Activated CD4-positive, alpha-beta T cell treated with anti-CD3 and anti-CD28 coated beads for 48 hours (primary cell): ENCODE results near the gene LETM1.
A peak's percentile ranks its signal among the peaks of the same experiment; 100 is the strongest.

Experiments used
- DNase-seq: peaks from one replicate; pipeline ENCODE4 v3.0.0-alpha.2; 2020

Gene LETM1

GRCh38 chr4:1856071-1856942 lies at the start of gene LETM1:
Gene LETM1 (minus strand): TSS chr4:1856156. CDS start chr4:1855950, 206 bp downstream.
- peak; percentile 96 for DNase-seq

- no peak for DNase-seq
Measured at GRCh38 chr4:1904042-1904441, 48.1 kb upstream of the LETM1 start.

- DNase-seq = peak; percentile 23
Measured at GRCh38 chr4:1903035-1903434, 47.1 kb upstream of the LETM1 start.

GRCh38 chr4:1902243-1902642 lies 46.3 kb upstream of the LETM1 start:
- DNase-seq = no peak

GRCh38 chr4:1901127-1901526 lies 45.2 kb upstream of the LETM1 start:
- DNase-seq = no peak

- no peak for DNase-seq
Measured at GRCh38 chr4:1900624-1901023, 44.7 kb upstream of the LETM1 start.

- no peak for DNase-seq
Measured at GRCh38 chr4:1900087-1900433, 44.1 kb upstream of the LETM1 start.

GRCh38 chr4:1899149-1900086 lies 43.5 kb upstream of the LETM1 start:
- peak; percentile 80 for DNase-seq

GRCh38 chr4:1898681-1899080 lies 42.7 kb upstream of the LETM1 start:
- no peak for DNase-seq

GRCh38 chr4:1898007-1898406 lies 42.1 kb upstream of the LETM1 start:
- no peak for DNase-seq

GRCh38 chr4:1896658-1896991 lies 40.7 kb upstream of the LETM1 start:
- no peak for DNase-seq

- DNase-seq = no peak
Measured at GRCh38 chr4:1895971-1896657, 40.2 kb upstream of the LETM1 start.

GRCh38 chr4:1890979-1891570 lies 35.1 kb upstream of the LETM1 start:
- DNase-seq = no peak

- no peak for DNase-seq
Measured at GRCh38 chr4:1887052-1887451, 31.1 kb upstream of the LETM1 start.

- DNase-seq = no peak
Measured at GRCh38 chr4:1885414-1885813, 29.5 kb upstream of the LETM1 start.

GRCh38 chr4:1883583-1883982 lies 27.6 kb upstream of the LETM1 start:
- DNase-seq = no peak

- no peak for DNase-seq
Measured at GRCh38 chr4:1882850-1883271, 26.9 kb upstream of the LETM1 start.

- DNase-seq = no peak
Measured at GRCh38 chr4:1880332-1880731, 24.4 kb upstream of the LETM1 start.

GRCh38 chr4:1879485-1879884 lies 23.5 kb upstream of the LETM1 start:
- no peak for DNase-seq

GRCh38 chr4:1874201-1874600 lies 18.2 kb upstream of the LETM1 start:
- DNase-seq = no peak

- DNase-seq = no peak
Measured at GRCh38 chr4:1873776-1874175, 17.8 kb upstream of the LETM1 start.

GRCh38 chr4:1873291-1873690 lies 17.3 kb upstream of the LETM1 start:
- no peak for DNase-seq

- DNase-seq = peak; percentile 46
Measured at GRCh38 chr4:1872870-1873269, 16.9 kb upstream of the LETM1 start.
